ENCODE data around the gene DNAI4. TPM values are rescaled to one million over a fixed set of nuclear protein-coding genes. Genes with fewer than 3 reads are reported as not detected.

Gene DNAI4
- total and polyA plus RNA-seq, 2 donors (not counting 3 experiments of a cell fraction or from before 2014, with no cell fraction given) = 0.51 to 3.3 TPM

- ChIA-PET POLR2A (no interaction called here), CTCF (interaction anchor here (1.2 to 1.3 kb wide), 2 partner anchors 379 to 441 kb away, joined by 4 to 5 read pairs; no protein-coding TSS in a partner anchor)
- H3K79me2 ChIP-seq (ENCODE audit: control insufficient read depth, insufficient read depth, low read length) = no peaks in the 10 kb centered on the region
- no peaks in the 10 kb centered on the region for H3K27me3 ChIP-seq (ENCODE audit: control insufficient read depth in 2 of 2, insufficient read depth in 2 of 2, low read length in 2 of 2)
- DNase-seq (ENCODE audit: low read depth, low spot score) (no peak), FAIRE-seq (no peak)
- H3K27ac ChIP-seq (ENCODE audit: insufficient read depth, low read depth, low read length) = no peak overlapping the region
- TF ChIP-seq MYC (IDR thresholded peaks at IDR 0.05; ENCODE audit: low read depth, low read length) (no peak), POLR2A (IDR thresholded peaks at IDR 0.05; ENCODE audit: low read depth, low read length) (no peak), FOS (IDR thresholded peaks at IDR 0.05; ENCODE audit: borderline replicate concordance, insufficient read depth, low read length) (no peak), POLR2AphosphoS5 (IDR thresholded peaks at IDR 0.05; ENCODE audit: insufficient read depth, low read depth, low read length) (no peak), GATA2 (IDR thresholded peaks at IDR 0.05; ENCODE audit: insufficient read depth, insufficient read length, low read depth, low read length) (no peak), JUN (IDR thresholded peaks at IDR 0.05; ENCODE audit: borderline replicate concordance, insufficient read depth, insufficient read length, low read depth) (no peak), MAX (IDR thresholded peaks at IDR 0.05; ENCODE audit: insufficient read depth, insufficient read length) (no peak), CTCF (IDR thresholded peaks at IDR 0.05; ENCODE audit: extremely low read depth in 1 of 2, insufficient read depth in 1 of 2, low read depth in 1 of 2, low read length in 2 of 2) (no peak), EZH2 (IDR thresholded peaks at IDR 0.05; ENCODE audit: borderline replicate concordance, low read depth, low read length, severe bottlenecking) (no peak)
- no peaks in the 10 kb centered on the region for H3K9me1 ChIP-seq (replicated peaks; ENCODE audit: control insufficient read depth, extremely low read depth, insufficient read depth, low read length)
- no peak overlapping the region for H2AFZ ChIP-seq (ENCODE audit: low read depth, low read length)
- intact Hi-C loops (cut with micrococcal nuclease) = no loop called here
- no peaks in the 10 kb centered on the region for H3K36me3 ChIP-seq (ENCODE audit: control insufficient read depth in 2 of 2, extremely low read depth in 1 of 2, insufficient read depth in 2 of 2, low read length in 2 of 2)
- H3K4me1 ChIP-seq (ENCODE audit: control insufficient read depth, extremely low read depth, insufficient read depth, low read length) = no peaks in the 10 kb centered on the region
- H3K9me3 ChIP-seq (replicated peaks; ENCODE audit: control insufficient read depth, insufficient read depth, low read length) = no peaks in the 10 kb centered on the region
- no peaks in the 10 kb centered on the region for H4K20me1 ChIP-seq (replicated peaks; ENCODE audit: control insufficient read depth, extremely low read depth, insufficient read depth, low read length)
- H3K4me3 ChIP-seq (replicated peaks in 1 of 3; ENCODE audit: insufficient read depth in 1 of 3, low read depth in 1 of 3, low read length in 3 of 3) = no peak overlapping the region
- H3K9ac ChIP-seq (replicated peaks; ENCODE audit: extremely low read depth, insufficient read depth, low read length) = no peak overlapping the region
- no peak overlapping the region for H3K4me2 ChIP-seq (ENCODE audit: insufficient read depth, low read length)
- dilution Hi-C loops (cut with MboI; ENCODE audit: extremely low pct_ligation_motif_present, low sequenced_read_pairs) = no loop called here
- BruUV-seq (replicated peaks) = no TSS peak
These were observed 154.4 kb downstream of the DNAI4 start for GRCh38 chr1:66770240-66770639.

Measured in endothelial cell of umbilical vein (primary cell).